ENCODE measurements around the gene BOD1.

The BOD1 gene

GRCh38 chr5:173659423-173659822 lies 43.0 kb upstream of the BOD1 start:
- no peaks in the 10 kb centered on the region for H3K9me2 ChIP-seq (replicated peaks; ENCODE audit: control insufficient read depth, low read length)
- no peak overlapping the region for H3K4me2 ChIP-seq (ENCODE audit: low read length)
- H4K20me1 ChIP-seq (ENCODE audit: control insufficient read depth, insufficient read depth, low read depth, low read length): no peaks in the 10 kb centered on the region
- TF ChIP-seq CTCF (IDR thresholded peaks at IDR 0.05; ENCODE audit: low read depth, low read length, poor library complexity, severe bottlenecking): no peak
- no peak for TF ChIP-seq EZH2phosphoT487 (IDR thresholded peaks at IDR 0.05; ENCODE audit: borderline replicate concordance, low read length)
- no peaks in the 10 kb centered on the region for H3K27me3 ChIP-seq (ENCODE audit: control insufficient read depth, low read length)
- H3F3A ChIP-seq (ENCODE audit: control insufficient read depth, insufficient read depth): no peaks in the 10 kb centered on the region
- no peak overlapping the region for H3K4me3 ChIP-seq (ENCODE audit: low read length)
- no peaks in the 10 kb centered on the region for H3K9me3 ChIP-seq (ENCODE audit: control insufficient read depth, insufficient read depth, low read length)
- H3K79me2 ChIP-seq (ENCODE audit: control insufficient read depth, low read length): no peaks in the 10 kb centered on the region
- H3K27ac ChIP-seq (ENCODE audit: low read depth, low read length): no peak overlapping the region
- H3K36me3 ChIP-seq (ENCODE audit: control insufficient read depth, low read length): no peaks in the 10 kb centered on the region
- H3K4me1 ChIP-seq (ENCODE audit: control insufficient read depth, low read length): peaks cover 7% of the 10 kb centered on the region

GRCh38 chr5:173657741-173658356 lies 41.4 kb upstream of the BOD1 start:
- no peaks in the 10 kb centered on the region for H3K4me1 ChIP-seq (ENCODE audit: control insufficient read depth, low read length)
- no peak overlapping the region for H3K27ac ChIP-seq (ENCODE audit: low read depth, low read length)
- no peaks in the 10 kb centered on the region for H4K20me1 ChIP-seq (ENCODE audit: control insufficient read depth, insufficient read depth, low read depth, low read length)
- H3K79me2 ChIP-seq (ENCODE audit: control insufficient read depth, low read length): no peaks in the 10 kb centered on the region
- H3F3A ChIP-seq (ENCODE audit: control insufficient read depth, insufficient read depth): no peaks in the 10 kb centered on the region
- H3K36me3 ChIP-seq (ENCODE audit: control insufficient read depth, low read length): no peaks in the 10 kb centered on the region
- no peaks in the 10 kb centered on the region for H3K27me3 ChIP-seq (ENCODE audit: control insufficient read depth, low read length)
- H3K9me2 ChIP-seq (replicated peaks; ENCODE audit: control insufficient read depth, low read length): no peaks in the 10 kb centered on the region
- no peak overlapping the region for H3K4me3 ChIP-seq (ENCODE audit: low read length)
- 0 out of 2 replicates have a peak, but pooled peaks cover 5% of the 10 kb centered on the region for H3K9me3 ChIP-seq (ENCODE audit: control insufficient read depth, insufficient read depth, low read length)
- TF ChIP-seq EZH2phosphoT487 (IDR thresholded peaks at IDR 0.05; ENCODE audit: borderline replicate concordance, low read length): no peak
- TF ChIP-seq CTCF (IDR thresholded peaks at IDR 0.05; ENCODE audit: low read depth, low read length, poor library complexity, severe bottlenecking): no peak
- no peak overlapping the region for H3K4me2 ChIP-seq (ENCODE audit: low read length)

GRCh38 chr5:173655196-173655797 lies 38.8 kb upstream of the BOD1 start:
- TF ChIP-seq CTCF (IDR thresholded peaks at IDR 0.05; ENCODE audit: low read depth, low read length, poor library complexity, severe bottlenecking): no peak
- no peak for TF ChIP-seq EZH2phosphoT487 (IDR thresholded peaks at IDR 0.05; ENCODE audit: borderline replicate concordance, low read length)
- H3K4me3 ChIP-seq (ENCODE audit: low read length): no peak overlapping the region
- no peak overlapping the region for H3K27ac ChIP-seq (ENCODE audit: low read depth, low read length)
- no peaks in the 10 kb centered on the region for H3K4me1 ChIP-seq (ENCODE audit: control insufficient read depth, low read length)
- no peaks in the 10 kb centered on the region for H3K79me2 ChIP-seq (ENCODE audit: control insufficient read depth, low read length)
- H3K36me3 ChIP-seq (ENCODE audit: control insufficient read depth, low read length): no peaks in the 10 kb centered on the region
- H3K9me2 ChIP-seq (replicated peaks; ENCODE audit: control insufficient read depth, low read length): no peaks in the 10 kb centered on the region
- H3F3A ChIP-seq (ENCODE audit: control insufficient read depth, insufficient read depth): no peaks in the 10 kb centered on the region
- no peaks in the 10 kb centered on the region; the same call in 1 of the 2 replicates for H3K27me3 ChIP-seq (ENCODE audit: control insufficient read depth, low read length)
- 0 out of 2 replicates have a peak, but pooled peaks cover 5% of the 10 kb centered on the region for H3K9me3 ChIP-seq (ENCODE audit: control insufficient read depth, insufficient read depth, low read length)
- H3K4me2 ChIP-seq (ENCODE audit: low read length): no peak overlapping the region
- no peaks in the 10 kb centered on the region for H4K20me1 ChIP-seq (ENCODE audit: control insufficient read depth, insufficient read depth, low read depth, low read length)
